Measurements from ENCODE around the gene PVALEF.
"Not testable (repeated sequence)": the region's sequence is repeated elsewhere in the genome, so short reads cannot be mapped to it uniquely, and the experiment has no call there.

The PVALEF gene

GRCh38 chr17:81147701-81148100 is 17.6 kb upstream of the PVALEF start:
- Mint-ChIP-seq H3K4me1 (ENCODE audit: low read depth) (no peaks in the 10 kb centered on the region), H3K36me3 (ENCODE audit: low read depth) (no peaks in the 10 kb centered on the region), H3K27me3 (ENCODE audit: low read depth) (no peaks in the 10 kb centered on the region), H3K27ac (no peak overlapping the region), H3K4me3 (no peak overlapping the region), H3K9me3 (no peaks in the 10 kb centered on the region)

DNA sequence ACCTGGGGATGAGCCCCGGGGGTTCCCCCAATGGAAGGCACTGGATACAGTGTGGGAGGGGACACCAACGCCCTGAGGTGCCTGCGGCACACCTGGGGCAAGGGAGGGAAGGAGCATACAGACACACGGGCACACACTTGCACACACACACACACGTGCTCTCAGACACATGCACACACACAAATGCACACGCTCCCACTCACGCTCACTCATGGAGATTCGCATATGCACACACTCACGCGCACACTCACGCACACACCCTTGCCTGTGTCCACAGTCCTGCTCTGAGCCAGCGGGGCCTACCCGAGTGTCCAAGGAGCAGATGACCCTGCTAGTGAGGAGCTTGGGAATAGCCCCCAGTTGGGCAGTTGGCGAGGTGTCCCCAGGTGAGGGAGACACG is 16.7 kb upstream of the PVALEF start:
- H3K4me3 Mint-ChIP-seq = no peak overlapping the region
- no peaks in the 10 kb centered on the region for H3K4me1 Mint-ChIP-seq (ENCODE audit: low read depth)
- H3K36me3 Mint-ChIP-seq (ENCODE audit: low read depth) = no peaks in the 10 kb centered on the region
- H3K9me3 Mint-ChIP-seq = no peaks in the 10 kb centered on the region
- H3K27ac Mint-ChIP-seq = no peak overlapping the region
- no peaks in the 10 kb centered on the region for H3K27me3 Mint-ChIP-seq (ENCODE audit: low read depth)

DNA sequence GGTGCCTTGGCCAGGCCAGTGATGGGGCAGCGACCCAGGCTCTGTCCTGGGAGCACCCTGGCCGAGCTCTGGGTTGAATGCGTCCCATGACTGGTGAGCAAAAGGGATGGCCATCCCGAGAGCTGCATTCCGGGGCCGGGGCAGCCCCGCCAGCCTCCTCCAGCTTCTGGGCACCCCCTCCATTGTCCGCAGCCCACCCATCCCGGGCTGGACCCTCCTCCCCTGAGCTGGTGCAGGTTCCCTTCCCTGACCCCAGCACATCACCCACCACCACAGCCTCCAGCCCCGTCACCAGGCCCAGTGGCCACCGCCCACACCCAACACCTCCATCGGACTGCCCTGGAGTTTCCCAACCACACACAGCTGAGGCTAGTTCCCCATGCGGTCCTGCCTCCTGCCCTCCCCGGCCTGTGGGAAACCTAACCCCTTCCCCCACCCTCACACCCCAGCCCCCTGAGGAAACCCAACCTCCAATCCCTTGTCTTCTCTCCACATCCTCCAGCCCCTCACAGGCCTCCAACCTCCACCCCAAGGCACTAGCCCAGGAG is 16.2 kb upstream of the PVALEF start:
- H3K27ac Mint-ChIP-seq = no peak overlapping the region
- H3K27me3 Mint-ChIP-seq (ENCODE audit: low read depth) = no peaks in the 10 kb centered on the region
- H3K4me3 Mint-ChIP-seq = no peak overlapping the region

GRCh38 chr17:81150377-81151077 is 14.8 kb upstream of the PVALEF start:
- Mint-ChIP-seq H3K9me3 (no peaks in the 10 kb centered on the region), H3K4me3 (no peak overlapping the region), H3K27ac (no peak overlapping the region), H3K4me1 (ENCODE audit: low read depth) (no peaks in the 10 kb centered on the region), H3K36me3 (ENCODE audit: low read depth) (no peaks in the 10 kb centered on the region), H3K27me3 (ENCODE audit: low read depth) (no peaks in the 10 kb centered on the region)

More for the DNA sequence above, 16.2 kb upstream of the PVALEF start:
- Mint-ChIP-seq H3K36me3 (ENCODE audit: low read depth) (no peaks in the 10 kb centered on the region), H3K4me1 (ENCODE audit: low read depth) (no peaks in the 10 kb centered on the region), H3K9me3 (no peaks in the 10 kb centered on the region)

- Mint-ChIP-seq H3K27me3 (ENCODE audit: low read depth) (no peaks in the 10 kb centered on the region), H3K4me1 (ENCODE audit: low read depth) (no peaks in the 10 kb centered on the region), H3K9me3 (no peaks in the 10 kb centered on the region), H3K36me3 (ENCODE audit: low read depth) (no peaks in the 10 kb centered on the region), H3K4me3 (no peak overlapping the region), H3K27ac (no peak overlapping the region)
These were observed 14.0 kb upstream of the PVALEF start for GRCh38 chr17:81151278-81151677.

DNA sequence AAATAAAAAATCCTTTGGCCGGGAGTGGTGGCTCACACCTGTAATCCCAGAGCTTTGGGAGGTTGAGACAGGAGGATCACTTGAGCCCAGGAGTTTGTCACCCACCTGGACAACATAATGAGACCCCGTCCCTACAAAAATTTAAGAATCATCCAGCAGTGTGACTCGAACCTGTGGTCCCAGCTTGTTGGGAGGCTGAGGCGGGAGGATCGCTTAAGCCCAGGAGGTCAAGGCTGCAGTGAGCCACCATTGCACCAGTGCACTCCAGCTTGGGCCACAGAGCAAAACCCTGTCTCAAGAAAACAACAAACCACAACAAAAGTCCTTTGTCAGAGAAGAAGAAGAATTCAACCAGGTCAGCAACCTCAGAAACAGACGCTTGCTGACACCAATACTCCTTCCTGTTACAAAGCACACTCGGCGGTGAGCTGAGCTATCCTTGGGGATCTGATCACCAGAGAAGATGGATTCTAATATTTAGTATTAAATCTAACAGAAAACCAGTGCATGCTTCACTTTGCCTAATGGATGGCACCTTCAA is 12.9 kb upstream of the PVALEF start:
- Mint-ChIP-seq H3K27ac (no peak overlapping the region), H3K4me1 (ENCODE audit: low read depth) (no peaks in the 10 kb centered on the region), H3K9me3 (no peaks in the 10 kb centered on the region)

DNA sequence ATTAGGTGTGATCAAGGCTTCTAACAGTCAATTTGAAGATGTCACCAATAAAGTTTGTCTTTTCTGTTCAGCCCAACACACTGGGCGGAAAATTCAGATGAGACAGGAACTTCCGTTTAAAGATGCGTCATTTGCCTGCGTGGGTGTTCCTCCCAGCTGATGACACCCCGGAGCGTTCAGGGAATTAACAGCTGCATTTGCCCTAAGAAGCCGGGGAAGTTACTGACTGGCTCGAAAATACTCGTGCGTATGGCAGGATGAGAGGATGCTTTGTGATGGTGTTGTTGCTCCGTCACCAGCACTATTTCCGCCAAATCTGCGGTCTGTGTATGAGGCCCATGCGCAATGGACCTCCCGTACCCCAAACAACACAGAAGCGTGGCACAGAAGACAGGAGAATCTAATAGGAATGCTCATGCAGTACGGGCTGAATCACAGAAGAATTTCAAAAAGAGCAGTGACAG is 11.9 kb upstream of the PVALEF start:
- H3K27ac Mint-ChIP-seq = no peak overlapping the region
- no peaks in the 10 kb centered on the region for H3K36me3 Mint-ChIP-seq (ENCODE audit: low read depth)
- no peak overlapping the region for H3K4me3 Mint-ChIP-seq

More for the DNA sequence above, 12.9 kb upstream of the PVALEF start:
- Mint-ChIP-seq H3K27me3 (ENCODE audit: low read depth) (no peaks in the 10 kb centered on the region), H3K4me3 (no peak overlapping the region), H3K36me3 (ENCODE audit: low read depth) (no peaks in the 10 kb centered on the region)

DNA sequence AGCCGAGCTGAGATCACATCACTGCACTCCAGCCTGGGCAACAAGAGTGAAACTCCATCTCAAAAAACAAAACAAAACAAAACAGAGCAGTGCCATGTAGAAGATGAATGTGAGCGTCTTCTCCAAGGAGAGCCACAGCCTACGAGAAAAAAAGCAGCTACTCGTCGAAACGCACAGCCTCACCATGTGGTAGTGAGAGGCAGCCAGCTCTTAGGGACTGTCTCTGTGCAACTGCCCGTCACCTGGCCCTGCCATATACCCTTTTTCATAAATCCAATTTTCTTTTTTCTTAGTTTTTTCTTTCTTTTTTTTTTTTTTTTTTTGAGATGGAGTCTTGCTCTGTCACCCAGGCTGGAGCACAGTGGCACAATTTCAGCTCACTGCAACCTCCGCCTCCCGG is 11.3 kb upstream of the PVALEF start:
- not testable (repeated sequence) for H3K4me3 Mint-ChIP-seq; H3K4me1 Mint-ChIP-seq (ENCODE audit: low read depth); H3K27ac Mint-ChIP-seq; H3K9me3 Mint-ChIP-seq; H3K27me3 Mint-ChIP-seq (ENCODE audit: low read depth); H3K36me3 Mint-ChIP-seq (ENCODE audit: low read depth)

More for the DNA sequence above, 11.9 kb upstream of the PVALEF start:
- H3K27me3 Mint-ChIP-seq (ENCODE audit: low read depth) = no peaks in the 10 kb centered on the region
- no peaks in the 10 kb centered on the region for H3K9me3 Mint-ChIP-seq
- no peaks in the 10 kb centered on the region for H3K4me1 Mint-ChIP-seq (ENCODE audit: low read depth)

DNA sequence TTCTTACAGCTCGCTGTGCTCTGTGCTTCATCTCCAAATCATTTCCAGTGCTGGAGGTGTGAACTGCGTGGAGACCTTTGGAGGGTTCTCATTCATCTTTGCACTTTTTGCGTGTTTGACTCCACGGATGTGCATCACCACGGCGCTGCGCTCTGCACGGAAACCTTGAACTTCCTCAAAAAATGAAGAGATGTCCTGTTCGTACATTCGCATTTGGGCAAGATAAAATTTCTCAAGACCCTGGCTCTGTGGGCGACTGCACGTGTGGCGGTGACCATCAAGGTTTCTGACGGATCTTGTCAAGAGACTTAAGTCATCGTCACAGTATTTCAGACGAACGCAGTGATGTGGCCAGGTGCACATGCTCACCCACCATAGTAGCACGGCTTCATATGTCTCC is 10.3 kb upstream of the PVALEF start:
- H3K4me1 Mint-ChIP-seq (ENCODE audit: low read depth) = no peaks in the 10 kb centered on the region
- no peaks in the 10 kb centered on the region for H3K27me3 Mint-ChIP-seq (ENCODE audit: low read depth)
- H3K4me3 Mint-ChIP-seq = no peak overlapping the region
- no peaks in the 10 kb centered on the region for H3K9me3 Mint-ChIP-seq
- no peak overlapping the region for H3K27ac Mint-ChIP-seq
- no peaks in the 10 kb centered on the region for H3K36me3 Mint-ChIP-seq (ENCODE audit: low read depth)

- H3K4me1 Mint-ChIP-seq (ENCODE audit: low read depth) = no peaks in the 10 kb centered on the region
- no peak overlapping the region for H3K27ac Mint-ChIP-seq
- no peaks in the 10 kb centered on the region for H3K9me3 Mint-ChIP-seq
- no peaks in the 10 kb centered on the region for H3K27me3 Mint-ChIP-seq (ENCODE audit: low read depth)
- H3K36me3 Mint-ChIP-seq (ENCODE audit: low read depth) = no peaks in the 10 kb centered on the region
- H3K4me3 Mint-ChIP-seq = no peak overlapping the region
These were observed 8.2 kb upstream of the PVALEF start for GRCh38 chr17:81156866-81157805.

GRCh38 chr17:81157848-81158687 is 7.2 kb upstream of the PVALEF start:
- Mint-ChIP-seq H3K4me3 (no peak overlapping the region), H3K4me1 (ENCODE audit: low read depth) (no peaks in the 10 kb centered on the region), H3K36me3 (ENCODE audit: low read depth) (no peaks in the 10 kb centered on the region), H3K27ac (no peak overlapping the region), H3K27me3 (ENCODE audit: low read depth) (no peaks in the 10 kb centered on the region), H3K9me3 (no peaks in the 10 kb centered on the region)

- Mint-ChIP-seq H3K4me1 (ENCODE audit: low read depth) (no peaks in the 10 kb centered on the region), H3K36me3 (ENCODE audit: low read depth) (no peaks in the 10 kb centered on the region), H3K9me3 (no peaks in the 10 kb centered on the region), H3K4me3 (no peak overlapping the region), H3K27ac (no peak overlapping the region), H3K27me3 (ENCODE audit: low read depth) (no peaks in the 10 kb centered on the region)
These were observed 6.4 kb upstream of the PVALEF start for GRCh38 chr17:81158688-81159590.

- H3K4me3 Mint-ChIP-seq = no peak overlapping the region
- H3K27ac Mint-ChIP-seq = no peak overlapping the region
These were observed 5.6 kb upstream of the PVALEF start for GRCh38 chr17:81159611-81160265.

More at GRCh38 chr17:81159611-81160265, 5.6 kb upstream of the PVALEF start:
- no peaks in the 10 kb centered on the region for H3K36me3 Mint-ChIP-seq (ENCODE audit: low read depth)
- H3K27me3 Mint-ChIP-seq (ENCODE audit: low read depth) = peaks cover 7% of the 10 kb centered on the region
- H3K9me3 Mint-ChIP-seq = no peaks in the 10 kb centered on the region
- H3K4me1 Mint-ChIP-seq (ENCODE audit: low read depth) = no peaks in the 10 kb centered on the region

Measured in T-helper 1 cell treated with Interleukin-12 subunit alpha and Interleukin-12 subunit beta and Interleukin-4 antibody, amounts not matched to agents 30 μg/mL and 1 μg/mL, for 36 hours (primary cell).